DOHH2 (cell line): Measurements from ENCODE around the gene CD248.

Experiments used
- H3F3A ChIP-seq: fragments of 200-600 bp; sonication (generic), shearing (Covaris generic); 2 replicates; pipeline ENCODE4 v1.6.0; 2016; ENCODE audit warnings: antibody characterized with exemption, mild to moderate bottlenecking; ENCODE audit not compliant: control insufficient read depth, insufficient read depth
- H3K27ac ChIP-seq: fragments of 200-600 bp; sonication (generic); 2 replicates; pipeline ENCODE4 v1.5.1; 2014; ENCODE audit warnings: low read depth, mild to moderate bottlenecking, low read length, moderate library complexity
- H3K27me3 ChIP-seq: fragments of 200-600 bp; sonication (generic); 2 replicates; pipeline ENCODE4 v1.6.1; 2014; ENCODE audit warnings: mild to moderate bottlenecking, low read length, mixed read lengths; ENCODE audit not compliant: control insufficient read depth
- H3K36me3 ChIP-seq: fragments of 200-600 bp; sonication (generic); 2 replicates; pipeline ENCODE4 v1.6.1; 2014; ENCODE audit warnings: mild to moderate bottlenecking, low read length, moderate library complexity, mixed read lengths; ENCODE audit not compliant: control insufficient read depth
- H3K4me1 ChIP-seq: fragments of 200-600 bp; sonication (generic); 2 replicates; pipeline ENCODE4 v1.6.1; 2014; ENCODE audit warnings: mild to moderate bottlenecking, low read length, mixed read lengths; ENCODE audit not compliant: control insufficient read depth
- H3K4me2 ChIP-seq: fragments of 200-600 bp; sonication (generic); 2 replicates; pipeline ENCODE4 v1.6.0; 2014; ENCODE audit warnings: mild to moderate bottlenecking, low read length, moderate library complexity
- H3K4me3 ChIP-seq: fragments of 200-600 bp; sonication (generic); 2 replicates; pipeline ENCODE4 v1.5.1; 2014; ENCODE audit warnings: mild to moderate bottlenecking, low read length, mixed read lengths
- H3K79me2 ChIP-seq: fragments of 200-600 bp; sonication (generic); 2 replicates; pipeline ENCODE4 v1.6.1; 2014; ENCODE audit warnings: mild to moderate bottlenecking, low read length, mixed read lengths; ENCODE audit not compliant: control insufficient read depth
- H3K9me2 ChIP-seq: fragments of 200-600 bp; sonication (generic); replicated peaks from 2 replicates; pipeline ENCODE4 v1.6.1; 2014; ENCODE audit warnings: mild to moderate bottlenecking, low read length, mixed read lengths; ENCODE audit not compliant: control insufficient read depth
- H3K9me3 ChIP-seq: fragments of 200-600 bp; sonication (generic); 2 replicates; pipeline ENCODE4 v1.6.1; 2014; ENCODE audit warnings: antibody characterized with exemption, low read length, mixed read lengths; ENCODE audit not compliant: control insufficient read depth, insufficient read depth
- H4K20me1 ChIP-seq: fragments of 200-600 bp; sonication (generic); 2 replicates; pipeline ENCODE4 v1.6.0; 2014; ENCODE audit warnings: low read depth, mild to moderate bottlenecking, antibody characterized with exemption, low read length, moderate library complexity; ENCODE audit not compliant: control insufficient read depth, insufficient read depth
- EZH2phosphoT487 ChIP-seq: fragments of 200-600 bp; sonication (generic); IDR thresholded peaks from 2 replicates; pipeline ENCODE4 v1.6.1; 2017; ENCODE audit warnings: borderline replicate concordance, mild to moderate bottlenecking, antibody characterized with exemption, low read length, moderate library complexity, mixed read lengths
- TF ChIP-seq, protein P1 (sequence below): fragments of 200-600 bp; sonication (generic); IDR thresholded peaks from one replicate; pipeline ENCODE4 v1.5.1; 2014; ENCODE audit warnings: antibody characterized with exemption, mild to moderate bottlenecking, low read depth, low read length; ENCODE audit not compliant: poor library complexity, severe bottlenecking

CD248 gene

DNA sequence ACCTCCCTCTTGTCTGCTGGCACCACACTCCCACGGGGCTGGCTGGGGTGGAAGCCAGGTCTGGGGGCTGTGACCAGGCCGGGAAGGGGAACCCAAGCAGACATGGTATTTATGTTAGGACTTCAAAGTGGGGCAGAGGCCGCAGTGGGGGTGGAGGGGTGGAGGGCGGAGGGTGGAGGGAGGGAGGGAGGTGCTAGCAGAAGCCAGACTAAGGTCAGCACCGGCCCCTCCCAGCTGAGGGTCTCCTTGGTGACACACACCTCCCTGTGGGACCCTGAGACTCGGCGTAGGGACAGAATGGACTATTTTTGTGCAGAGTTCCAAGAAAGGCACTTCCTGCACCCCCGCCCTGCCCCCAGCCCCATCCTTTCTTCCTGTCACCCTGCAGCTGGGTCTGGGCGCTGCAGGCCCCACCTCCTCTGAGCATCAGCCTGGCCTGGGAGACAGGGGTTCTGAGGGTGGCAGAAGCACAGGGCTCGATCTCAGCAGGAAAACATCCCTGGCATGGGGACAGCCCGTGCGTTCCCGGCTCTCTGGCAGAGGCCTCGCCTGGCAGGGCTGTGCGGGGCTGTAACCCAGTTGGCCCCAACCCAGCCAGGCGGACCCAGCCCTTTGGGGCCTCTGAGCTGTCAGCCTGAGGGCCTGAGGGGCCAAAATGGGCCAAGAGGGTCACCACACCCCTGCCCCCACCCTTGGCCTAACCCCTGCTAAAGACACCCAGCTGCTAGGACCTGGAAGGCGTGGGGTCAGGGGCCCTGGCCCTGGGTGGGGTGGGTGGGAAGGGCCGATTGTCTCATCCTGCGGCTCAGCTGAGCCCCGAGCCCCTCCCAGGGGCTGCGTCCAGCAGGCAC is 9.6 kb upstream of the CD248 start:
- no peaks in the 10 kb centered on the region for H3K27me3 ChIP-seq
- H3K4me3 ChIP-seq, result peak overlapping the region; percentile 32; the same call in 1 of the 2 replicates
- H3K4me2 ChIP-seq, result peak overlapping the region; percentile 65
- H3K4me1 ChIP-seq, result peaks cover 47% of the 10 kb centered on the region
- no peak overlapping the region for H3K27ac ChIP-seq
- no peaks in the 10 kb centered on the region for H4K20me1 ChIP-seq
- no peaks in the 10 kb centered on the region for H3K36me3 ChIP-seq
- H3K9me2 ChIP-seq, result no peaks in the 10 kb centered on the region
- TF ChIP-seq EZH2phosphoT487, result no peak
- TF ChIP-seq, protein P1, sequence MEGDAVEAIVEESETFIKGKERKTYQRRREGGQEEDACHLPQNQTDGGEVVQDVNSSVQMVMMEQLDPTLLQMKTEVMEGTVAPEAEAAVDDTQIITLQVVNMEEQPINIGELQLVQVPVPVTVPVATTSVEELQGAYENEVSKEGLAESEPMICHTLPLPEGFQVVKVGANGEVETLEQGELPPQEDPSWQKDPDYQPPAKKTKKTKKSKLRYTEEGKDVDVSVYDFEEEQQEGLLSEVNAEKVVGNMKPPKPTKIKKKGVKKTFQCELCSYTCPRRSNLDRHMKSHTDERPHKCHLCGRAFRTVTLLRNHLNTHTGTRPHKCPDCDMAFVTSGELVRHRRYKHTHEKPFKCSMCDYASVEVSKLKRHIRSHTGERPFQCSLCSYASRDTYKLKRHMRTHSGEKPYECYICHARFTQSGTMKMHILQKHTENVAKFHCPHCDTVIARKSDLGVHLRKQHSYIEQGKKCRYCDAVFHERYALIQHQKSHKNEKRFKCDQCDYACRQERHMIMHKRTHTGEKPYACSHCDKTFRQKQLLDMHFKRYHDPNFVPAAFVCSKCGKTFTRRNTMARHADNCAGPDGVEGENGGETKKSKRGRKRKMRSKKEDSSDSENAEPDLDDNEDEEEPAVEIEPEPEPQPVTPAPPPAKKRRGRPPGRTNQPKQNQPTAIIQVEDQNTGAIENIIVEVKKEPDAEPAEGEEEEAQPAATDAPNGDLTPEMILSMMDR, result no peak
- H3K79me2 ChIP-seq, result no peaks in the 10 kb centered on the region
- peaks cover 4% of the 10 kb centered on the region; the same call in 1 of the 2 replicates for H3K9me3 ChIP-seq
- H3F3A ChIP-seq, result no peaks in the 10 kb centered on the region

DNA sequence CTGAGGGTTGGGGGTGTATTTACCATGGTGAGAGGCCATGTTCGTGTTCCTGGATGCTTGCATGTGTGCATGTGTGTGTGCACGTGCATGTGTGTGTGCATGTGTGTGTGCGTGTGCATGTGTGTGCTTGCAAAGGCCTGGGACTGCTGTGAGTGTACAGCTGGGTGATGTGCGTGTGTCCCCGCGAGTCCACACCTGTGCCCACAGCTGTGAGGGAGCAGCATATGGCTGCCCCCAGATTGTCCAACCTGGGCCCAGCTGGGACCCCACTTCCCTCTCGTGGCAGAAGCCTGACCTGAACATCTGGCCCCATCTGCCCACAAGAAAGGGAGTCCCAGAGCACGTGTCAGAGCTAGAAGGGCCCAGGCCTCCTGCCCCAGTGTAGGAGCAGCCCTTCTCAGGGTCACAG is 8.4 kb upstream of the CD248 start:
- H3K79me2 ChIP-seq, result no peaks in the 10 kb centered on the region

DNA sequence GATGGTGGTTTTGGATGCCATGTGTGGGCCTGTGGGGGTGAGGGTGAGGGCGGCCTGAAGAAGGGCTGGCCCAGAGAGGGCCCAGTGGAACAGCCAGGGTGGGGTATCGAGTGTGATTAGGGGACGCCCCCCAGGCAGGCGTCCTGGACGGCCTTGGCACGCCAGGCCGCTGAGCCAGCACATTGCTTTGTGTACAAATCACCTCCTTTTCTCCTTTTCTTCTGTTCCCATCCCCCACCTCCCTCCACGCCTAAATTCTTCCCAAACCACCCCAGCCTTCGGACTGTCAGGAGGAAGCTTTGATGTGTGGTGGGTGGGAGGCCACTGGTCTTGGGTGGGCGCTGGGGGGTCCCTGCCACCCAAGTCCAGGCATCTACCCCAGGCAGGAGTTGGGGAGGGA is 7.8 kb upstream of the CD248 start:
- TF ChIP-seq, protein P1, result no peak
- no peak for TF ChIP-seq EZH2phosphoT487
- Histone ChIP-seq H3K27me3 (no peaks in the 10 kb centered on the region), H3K27ac (no peak overlapping the region), H3K9me3 (peaks cover 5% of the 10 kb centered on the region; the same call in 1 of the 2 replicates), H3K4me2 (no peak overlapping the region), H3K36me3 (no peaks in the 10 kb centered on the region), H3K4me1 (peaks cover 47% of the 10 kb centered on the region), H3F3A (no peaks in the 10 kb centered on the region), H3K9me2 (no peaks in the 10 kb centered on the region), H3K4me3 (no peak overlapping the region), H3K79me2 (no peaks in the 10 kb centered on the region), H4K20me1 (no peaks in the 10 kb centered on the region)

More for the DNA sequence above, 8.4 kb upstream of the CD248 start:
- no peak overlapping the region for H3K4me3 ChIP-seq
- TF ChIP-seq EZH2phosphoT487, result no peak
- TF ChIP-seq, protein P1, result no peak
- no peaks in the 10 kb centered on the region for H4K20me1 ChIP-seq
- no peaks in the 10 kb centered on the region for H3K27me3 ChIP-seq
- H3K27ac ChIP-seq, result no peak overlapping the region
- no peak overlapping the region; the same call in 1 of the 2 replicates for H3K4me2 ChIP-seq
- H3K4me1 ChIP-seq, result peaks cover 47% of the 10 kb centered on the region
- no peaks in the 10 kb centered on the region for H3F3A ChIP-seq
- peaks cover 5% of the 10 kb centered on the region; the same call in 1 of the 2 replicates for H3K9me3 ChIP-seq
- no peaks in the 10 kb centered on the region for H3K9me2 ChIP-seq
- H3K36me3 ChIP-seq, result no peaks in the 10 kb centered on the region
